ENCODE data around the gene RRAGC.
"Not testable (repeated sequence)": the region's sequence is repeated elsewhere in the genome, so short reads cannot be mapped to it uniquely, and the experiment has no call there.

RRAGC gene

GRCh38 chr1:38814984-38815464, 44.5 kb downstream of the RRAGC start:
- no peak for DNase-seq

DNA sequence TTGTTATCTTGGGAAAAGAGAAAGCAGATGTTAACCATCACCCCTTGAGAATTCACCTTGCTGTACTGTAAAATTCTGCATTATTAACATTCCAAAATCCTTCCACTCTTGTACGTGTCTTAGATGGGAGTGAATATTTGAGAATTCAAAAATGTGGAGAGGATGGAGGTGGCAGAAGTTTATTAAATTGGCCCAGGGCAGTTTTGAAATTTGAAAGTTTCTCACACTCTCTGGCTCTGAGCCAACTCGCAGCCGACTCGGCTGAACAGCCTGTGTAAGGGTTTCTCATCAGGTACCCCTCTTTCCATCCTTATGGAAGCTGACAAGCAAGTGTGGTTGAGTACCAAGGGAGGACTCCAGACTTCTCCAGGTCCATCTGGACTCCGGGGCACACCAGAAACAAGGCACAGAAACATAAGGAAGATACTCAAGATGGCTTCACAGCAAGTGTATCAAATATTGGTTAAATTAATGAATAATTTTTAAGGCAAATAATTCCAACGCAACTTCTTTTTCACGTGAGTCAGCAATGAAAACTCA, 45.1 kb downstream of the RRAGC start:
- no peak for DNase-seq

GRCh38 chr1:38812981-38813380, 46.6 kb downstream of the RRAGC start:
- DNase-seq: no peak

GRCh38 chr1:38811466-38811865, 48.1 kb downstream of the RRAGC start:
- not testable (repeated sequence) for DNase-seq

GRCh38 chr1:38806090-38806489, 53.5 kb downstream of the RRAGC start:
- no peak for DNase-seq

- DNase-seq: no peak
These were observed 54.5 kb downstream of the RRAGC start for GRCh38 chr1:38805036-38805435.

- no peak for DNase-seq
These were observed 55.3 kb downstream of the RRAGC start for GRCh38 chr1:38804062-38804886.

DNA sequence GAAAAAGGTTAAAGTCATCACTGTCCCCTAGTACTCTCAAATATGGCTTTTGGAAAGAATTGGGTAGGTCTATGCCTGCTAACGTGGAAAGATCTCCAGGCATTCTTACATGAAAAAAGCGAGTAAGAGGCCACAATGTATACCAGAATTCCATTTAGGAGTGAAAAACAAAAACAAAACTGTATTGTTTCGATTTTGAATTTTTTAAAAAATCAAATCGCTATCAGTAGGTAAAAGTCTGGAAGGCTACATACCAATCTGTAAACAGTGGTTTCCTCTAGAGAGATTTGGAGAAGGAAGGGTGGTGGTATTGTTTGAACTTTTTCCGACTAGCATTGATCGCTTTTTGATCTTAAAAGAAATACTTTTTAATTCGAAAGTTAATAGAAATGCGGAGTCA, 55.9 kb downstream of the RRAGC start:
- DNase-seq: no peak

GRCh38 chr1:38800720-38801671, 58.6 kb downstream of the RRAGC start:
- DNase-seq: no peak

DNA sequence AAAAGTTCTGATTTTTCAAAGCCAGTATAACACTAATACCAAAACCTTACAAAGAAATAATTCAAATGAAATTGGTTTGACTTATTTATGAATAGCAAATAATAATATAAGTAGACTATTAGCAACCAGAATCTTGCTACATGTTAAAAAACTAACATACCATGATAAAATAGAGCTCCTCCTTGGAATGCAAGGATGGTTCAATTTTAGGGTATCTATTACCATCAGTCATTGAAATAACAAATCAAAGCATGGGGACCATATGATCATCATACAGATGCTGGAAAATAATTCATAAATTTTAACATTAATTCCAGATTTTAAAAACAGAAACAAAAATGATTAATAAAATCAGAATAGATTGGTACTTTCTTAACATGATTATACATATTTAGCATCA, 66.3 kb downstream of the RRAGC start:
- no peak for DNase-seq

- DNase-seq: no peak
These were observed 67.7 kb downstream of the RRAGC start for GRCh38 chr1:38791892-38792291.

DNA sequence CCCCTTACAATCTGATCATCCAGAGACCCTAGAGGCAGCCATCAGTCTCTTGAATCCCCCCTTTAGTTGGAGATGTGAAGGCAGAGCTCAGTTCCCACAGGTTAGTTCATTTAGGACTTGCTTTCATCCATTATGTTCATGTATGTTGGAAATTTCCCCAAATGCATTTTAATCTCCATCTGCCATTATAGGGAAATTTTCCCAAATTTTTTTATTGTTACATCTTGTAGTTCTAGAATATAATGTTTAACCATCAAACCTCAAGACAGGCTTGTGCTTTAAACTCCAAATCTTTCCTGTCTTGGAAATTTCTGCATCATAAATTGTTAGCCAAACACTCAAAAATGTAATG, 68.4 kb downstream of the RRAGC start:
- no peak for DNase-seq

- DNase-seq: no peak
These were observed 69.0 kb downstream of the RRAGC start for GRCh38 chr1:38790422-38791163.

GRCh38 chr1:38789498-38790169, 69.9 kb downstream of the RRAGC start:
- DNase-seq: no peak

DNA sequence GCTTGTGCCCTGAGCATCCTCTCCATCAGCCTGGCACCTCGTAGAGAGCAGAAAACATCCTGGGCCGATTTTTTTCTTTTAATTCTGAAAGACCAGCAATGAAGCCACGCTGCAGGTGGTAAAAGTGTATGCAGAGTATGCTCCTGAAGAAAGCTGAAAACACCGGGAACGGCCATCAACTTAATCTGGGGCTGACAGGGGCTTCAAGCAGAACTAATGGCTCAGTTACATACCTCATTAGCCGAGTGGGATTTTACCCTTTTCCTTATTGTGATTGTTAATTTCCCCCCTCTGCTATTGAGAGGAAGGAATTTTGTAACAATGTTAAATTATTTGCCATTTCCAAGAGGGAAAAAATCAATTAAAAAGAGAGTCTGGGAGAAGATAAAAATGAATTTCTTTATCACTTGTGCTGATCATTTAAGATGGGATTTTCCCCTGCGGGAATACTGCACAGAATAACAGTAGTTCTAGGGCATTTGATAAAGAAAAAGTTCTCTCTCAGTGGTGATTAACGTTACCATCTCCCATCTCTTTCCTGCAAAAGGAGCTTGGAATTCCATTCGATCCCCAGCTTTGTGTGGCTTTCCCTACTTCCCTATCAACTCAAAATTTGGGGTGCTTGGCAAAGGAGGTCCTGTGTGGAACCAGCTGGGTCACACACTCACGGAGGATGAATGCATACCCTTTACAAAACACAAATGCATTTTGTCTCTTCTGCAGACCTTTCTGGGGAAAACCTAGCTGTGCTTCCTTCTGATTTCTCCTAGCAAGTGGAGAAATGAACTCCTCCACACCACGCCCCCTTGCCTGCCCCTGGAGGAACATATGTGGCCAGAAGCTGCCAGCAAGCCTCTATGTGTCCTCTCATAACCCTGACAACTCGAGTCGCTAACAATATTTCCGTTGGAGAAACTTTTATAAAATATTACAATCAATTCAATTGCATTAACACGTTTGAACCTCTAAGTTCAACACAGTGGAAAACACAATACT, 70.9 kb downstream of the RRAGC start:
- no peak for DNase-seq

Data from HCEC 1CT (cell line).